ENCODE measurements around the gene S1PR3.
A peak's percentile ranks its signal among the peaks of the same experiment; 100 is the strongest.
"Not testable (repeated sequence)": the region's sequence is repeated elsewhere in the genome, so short reads cannot be mapped to it uniquely, and the experiment has no call there.

S1PR3 gene

GRCh38 chr9:88991066-88992034, at the start of gene S1PR3:
Gene S1PR3, plus strand, starts transcription at chr9:88991468. Its CDS starts 9,733 bp downstream, at chr9:89001201.
- DNase-seq, result peak; percentile 11

- not testable (repeated sequence) for DNase-seq
Observed at GRCh38 chr9:88941586-88941985, 49.7 kb upstream of the S1PR3 start.

- DNase-seq, result no peak
Observed at GRCh38 chr9:88942411-88942810, 48.9 kb upstream of the S1PR3 start.

GRCh38 chr9:88945636-88946333, 45.5 kb upstream of the S1PR3 start:
- DNase-seq, result no peak

- no peak for DNase-seq
Observed at GRCh38 chr9:88947581-88948573, 43.4 kb upstream of the S1PR3 start.

- DNase-seq, result no peak
Observed at GRCh38 chr9:88949425-88949824, 41.8 kb upstream of the S1PR3 start.

GRCh38 chr9:88949961-88950340, 41.3 kb upstream of the S1PR3 start:
- no peak for DNase-seq

GRCh38 chr9:88950341-88951154, 40.7 kb upstream of the S1PR3 start:
- no peak for DNase-seq

GRCh38 chr9:88951155-88951542, 40.1 kb upstream of the S1PR3 start:
- no peak for DNase-seq

GRCh38 chr9:88952086-88952615, 39.1 kb upstream of the S1PR3 start:
- DNase-seq, result no peak

GRCh38 chr9:88952976-88953375, 38.3 kb upstream of the S1PR3 start:
- no peak for DNase-seq

GRCh38 chr9:88953381-88954029, 37.8 kb upstream of the S1PR3 start:
- DNase-seq, result peak; percentile 27

- DNase-seq, result no peak
Observed at GRCh38 chr9:88954066-88954465, 37.2 kb upstream of the S1PR3 start.

GRCh38 chr9:88957526-88957925, 33.7 kb upstream of the S1PR3 start:
- DNase-seq, result no peak

- DNase-seq, result no peak
Observed at GRCh38 chr9:88959727-88960469, 31.4 kb upstream of the S1PR3 start.

GRCh38 chr9:88960632-88961031, 30.6 kb upstream of the S1PR3 start:
- DNase-seq, result no peak

- no peak for DNase-seq
Observed at GRCh38 chr9:88965473-88965872, 25.8 kb upstream of the S1PR3 start.

- DNase-seq, result no peak
Observed at GRCh38 chr9:88966894-88967676, 24.2 kb upstream of the S1PR3 start.

- no peak for DNase-seq
Observed at GRCh38 chr9:88968799-88969198, 22.5 kb upstream of the S1PR3 start.

All from NCI-H226 (cell line).